Activated T-helper 1 cell treated with anti-CD3 and anti-CD28 coated beads, Interleukin-12 subunit alpha, Interleukin-12 subunit beta, Interleukin-2, Interleukin-4 antibody, amounts not matched to agents 30 ng/mL and 10 ng/mL and 1 ng/mL, durations not matched to agents 14 hours and 24 hours and 36 hours (primary cell): ENCODE measurements around the gene SYPL1. TPM values are rescaled to one million over a fixed set of nuclear protein-coding genes. Genes with fewer than 3 reads are reported as not detected.

Source experiments
- DNase-seq: peaks from one replicate; pipeline ENCODE4 v3.0.0; 2021; ENCODE audit warnings: low spot score
- H3K27ac Mint-ChIP-seq: one replicate; pipeline ENCODE4 v1.8.0; 2021; ENCODE audit warnings: mild to moderate bottlenecking, mixed read lengths
- H3K27me3 Mint-ChIP-seq: one replicate; pipeline ENCODE4 v1.8.0; 2022; ENCODE audit warnings: mild to moderate bottlenecking, moderate library complexity, mixed read lengths; ENCODE audit not compliant: insufficient read depth
- H3K36me3 Mint-ChIP-seq: one replicate; pipeline ENCODE4 v1.8.0; 2021; ENCODE audit warnings: low read depth, mixed read lengths
- H3K4me1 Mint-ChIP-seq: one replicate; pipeline ENCODE4 v1.8.0; 2021; ENCODE audit warnings: low read depth, mixed read lengths
- H3K4me3 Mint-ChIP-seq: one replicate; pipeline ENCODE4 v1.8.0; 2021; ENCODE audit warnings: mild to moderate bottlenecking, moderate library complexity, mixed read lengths
- H3K9me3 Mint-ChIP-seq: one replicate; pipeline ENCODE4 v1.8.0; 2021; ENCODE audit warnings: mixed read lengths
- intact Hi-C: fragments of 100-400 bp; cut with micrococcal nuclease; formaldehyde crosslinking; loops from one replicate; pipeline ENCODE4 v1.15.1; 2024
- total RNA-seq: library from RNA; stranded (reverse); gene quantifications from 2 replicates; pipeline ENCODE4 v1.2.3, GENCODE V29; 2022

Gene SYPL1
- total RNA-seq, 1 donor from 2014 or later: 22.3 TPM

DNA sequence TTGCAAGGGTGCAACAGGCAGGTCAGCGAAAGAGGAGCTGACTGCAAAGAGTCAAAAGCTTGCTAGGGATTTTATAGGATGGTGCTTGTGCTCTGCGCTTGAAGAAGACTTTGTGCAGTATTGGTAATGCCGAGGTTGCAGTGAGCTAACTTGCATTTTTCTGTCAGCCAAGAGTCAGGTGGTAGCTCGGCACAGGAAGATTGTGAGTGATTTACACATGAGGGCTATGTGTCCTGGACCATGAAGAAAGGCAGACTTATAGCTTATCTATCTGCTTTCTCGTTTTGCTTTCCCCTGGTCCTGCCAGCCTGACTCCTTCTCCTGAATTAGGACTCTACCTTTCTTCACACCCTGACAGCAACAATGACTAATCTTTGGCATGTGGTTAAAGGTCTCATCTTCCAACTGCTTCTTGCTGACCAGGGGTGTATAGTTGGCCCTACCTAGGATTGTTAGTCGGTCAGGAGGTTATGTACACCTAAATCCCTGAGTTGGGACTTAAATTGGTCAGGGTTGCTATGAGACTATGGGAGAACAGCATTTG is 4.1 kb upstream of the SYPL1 start:
- Mint-ChIP-seq H3K27me3 (peaks cover 3% of the 10 kb centered on the region), H3K36me3 (no peaks in the 10 kb centered on the region), H3K27ac (no peak overlapping the region), H3K4me1 (peaks cover 18% of the 10 kb centered on the region), H3K4me3 (no peak overlapping the region), H3K9me3 (no peaks in the 10 kb centered on the region)
- intact Hi-C loops: no loop called here
- no peak for DNase-seq

GRCh38 chr7:106114716-106115383 is 2.7 kb upstream of the SYPL1 start:
- Mint-ChIP-seq H3K27me3 (no peaks in the 10 kb centered on the region), H3K4me3 (no peak overlapping the region), H3K36me3 (peaks cover 5% of the 10 kb centered on the region), H3K9me3 (no peaks in the 10 kb centered on the region), H3K4me1 (peaks cover 30% of the 10 kb centered on the region), H3K27ac (no peak overlapping the region)
- intact Hi-C loops: loop anchor here (5.0 kb wide), 5 partner anchors 307 to 1627 kb away; partner anchors contain the start of gene CBLL1
- no peak for DNase-seq

GRCh38 chr7:106112972-106113421 is 885 bp upstream of the SYPL1 start:
- DNase-seq: no peak
- no peaks in the 10 kb centered on the region for H3K27me3 Mint-ChIP-seq
- no peaks in the 10 kb centered on the region for H3K9me3 Mint-ChIP-seq
- H3K27ac Mint-ChIP-seq: peak overlapping the region; percentile 88
- peaks cover 5% of the 10 kb centered on the region for H3K36me3 Mint-ChIP-seq
- peak overlapping the region; percentile 84 for H3K4me3 Mint-ChIP-seq
- H3K4me1 Mint-ChIP-seq: peaks cover 47% of the 10 kb centered on the region
- intact Hi-C loops: loop anchor here (2.0 to 5.0 kb wide), 8 partner anchors 56 to 1629 kb away; partner anchors contain the start of genes CBLL1, HBP1 and NAMPT

GRCh38 chr7:106111655-106112117 is 426 bp downstream of the SYPL1 start:
- H3K27ac Mint-ChIP-seq: peak overlapping the region; percentile 84
- no peaks in the 10 kb centered on the region for H3K9me3 Mint-ChIP-seq
- intact Hi-C loops: loop anchor here (1.0 to 5.0 kb wide), 11 partner anchors 40 to 1631 kb away; partner anchors contain the start of genes CBLL1, HBP1 and NAMPT
- peak overlapping the region; percentile 86 for H3K4me3 Mint-ChIP-seq
- H3K27me3 Mint-ChIP-seq: no peaks in the 10 kb centered on the region
- peak; percentile 41 for DNase-seq
- H3K36me3 Mint-ChIP-seq: peaks cover 5% of the 10 kb centered on the region
- peaks cover 47% of the 10 kb centered on the region for H3K4me1 Mint-ChIP-seq

DNA sequence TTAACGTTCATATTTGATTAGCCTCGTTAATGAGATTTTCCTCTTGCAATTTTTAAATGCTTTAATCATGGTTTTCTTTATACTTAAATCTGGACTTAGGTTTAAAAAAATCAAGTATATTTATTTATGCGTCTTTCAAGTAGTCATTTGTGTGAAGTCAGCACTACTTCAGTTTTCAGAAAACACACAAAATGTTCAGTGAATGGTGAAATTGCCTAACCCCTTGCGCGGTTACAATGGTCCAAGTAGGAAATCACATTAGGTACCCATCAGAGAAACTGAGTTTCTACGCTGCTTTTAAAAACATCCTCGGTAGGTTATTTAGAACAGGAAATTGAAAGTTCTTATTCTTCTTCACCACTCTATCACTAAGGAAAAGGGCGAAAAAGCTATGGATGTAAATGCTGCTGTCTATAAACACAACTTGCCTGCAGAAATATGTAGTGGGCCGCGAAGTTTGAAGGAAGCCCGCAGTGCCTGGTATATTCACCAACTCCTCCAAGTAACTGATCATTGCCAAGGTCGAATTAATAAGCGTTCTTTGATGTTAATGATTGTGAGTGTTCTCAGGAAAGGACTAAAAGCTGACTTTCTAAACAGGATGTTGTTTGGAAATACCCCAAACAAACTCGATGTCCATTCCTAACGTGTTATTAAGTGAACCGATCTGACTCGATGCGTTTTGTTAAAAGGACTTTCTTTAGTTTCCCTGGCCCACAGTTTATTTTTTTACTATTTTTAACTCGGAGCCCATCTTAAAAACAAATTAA is 1.0 kb downstream of the SYPL1 start:
- no peaks in the 10 kb centered on the region for H3K27me3 Mint-ChIP-seq
- no peak for DNase-seq
- peak overlapping the region; percentile 86 for H3K4me3 Mint-ChIP-seq
- H3K27ac Mint-ChIP-seq: peak overlapping the region; percentile 82
- H3K9me3 Mint-ChIP-seq: no peaks in the 10 kb centered on the region
- intact Hi-C loops: loop anchor here (1.0 to 5.0 kb wide), 8 partner anchors 40 to 1631 kb away; partner anchors contain the start of gene CBLL1
- H3K36me3 Mint-ChIP-seq: peaks cover 5% of the 10 kb centered on the region
- peaks cover 47% of the 10 kb centered on the region for H3K4me1 Mint-ChIP-seq

GRCh38 chr7:106110238-106110560 is 1.9 kb downstream of the SYPL1 start:
- DNase-seq: no peak
- Mint-ChIP-seq H3K4me3 (peak overlapping the region; percentile 56), H3K9me3 (no peaks in the 10 kb centered on the region), H3K4me1 (peaks cover 52% of the 10 kb centered on the region), H3K27me3 (no peaks in the 10 kb centered on the region), H3K36me3 (peaks cover 8% of the 10 kb centered on the region), H3K27ac (peak overlapping the region; percentile 3)
- intact Hi-C loops: loop anchor here (2.0 to 5.0 kb wide), 6 partner anchors 45 to 1632 kb away; partner anchors contain the start of gene CBLL1

DNA sequence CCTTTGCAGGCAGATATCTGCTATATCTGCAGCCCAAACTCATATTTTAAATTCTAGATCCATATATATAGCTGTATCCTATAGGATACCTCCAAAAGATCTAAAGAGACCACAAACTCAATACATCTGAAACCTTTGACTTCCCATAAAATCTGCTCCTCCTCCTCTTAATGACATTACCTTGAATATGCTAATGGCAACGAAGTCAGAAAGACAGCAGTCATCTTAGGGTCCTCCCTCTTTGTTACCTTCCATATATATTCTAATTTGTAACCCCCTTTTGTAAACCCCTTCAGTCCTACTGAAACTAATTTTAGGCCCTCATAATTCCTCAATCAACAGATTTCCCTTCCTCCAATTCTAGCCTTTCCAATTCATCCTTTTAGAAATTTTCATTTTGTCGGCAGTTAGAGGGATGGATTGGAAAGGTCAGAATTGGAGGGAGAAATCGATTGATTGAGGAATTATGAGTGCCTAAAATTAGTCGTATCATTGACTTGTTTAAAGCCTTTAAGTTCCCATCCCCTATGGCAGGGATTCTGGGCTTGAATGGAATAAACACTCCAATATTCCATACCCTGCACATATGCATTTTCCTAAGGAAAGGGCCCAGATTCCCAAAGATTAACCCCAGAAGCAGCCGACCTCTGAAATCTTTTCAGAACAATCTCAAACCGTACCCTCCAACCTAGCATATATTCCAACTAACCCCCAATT is 2.4 kb downstream of the SYPL1 start:
- no peaks in the 10 kb centered on the region for H3K27me3 Mint-ChIP-seq
- H3K27ac Mint-ChIP-seq: no peak overlapping the region
- peaks cover 10% of the 10 kb centered on the region for H3K36me3 Mint-ChIP-seq
- no peaks in the 10 kb centered on the region for H3K9me3 Mint-ChIP-seq
- intact Hi-C loops: loop anchor here (2.0 to 5.0 kb wide), 6 partner anchors 45 to 1633 kb away; partner anchors contain the start of gene CBLL1
- H3K4me1 Mint-ChIP-seq: peaks cover 51% of the 10 kb centered on the region
- no peak for DNase-seq
- H3K4me3 Mint-ChIP-seq: peak overlapping the region; percentile 56

GRCh38 chr7:106108991-106109390 is 3.1 kb downstream of the SYPL1 start:
- H3K4me1 Mint-ChIP-seq: peaks cover 47% of the 10 kb centered on the region
- DNase-seq: no peak
- peaks cover 10% of the 10 kb centered on the region for H3K36me3 Mint-ChIP-seq
- intact Hi-C loops: no loop called here
- no peak overlapping the region for H3K27ac Mint-ChIP-seq
- H3K27me3 Mint-ChIP-seq: no peaks in the 10 kb centered on the region
- H3K9me3 Mint-ChIP-seq: no peaks in the 10 kb centered on the region
- no peak overlapping the region for H3K4me3 Mint-ChIP-seq

DNA sequence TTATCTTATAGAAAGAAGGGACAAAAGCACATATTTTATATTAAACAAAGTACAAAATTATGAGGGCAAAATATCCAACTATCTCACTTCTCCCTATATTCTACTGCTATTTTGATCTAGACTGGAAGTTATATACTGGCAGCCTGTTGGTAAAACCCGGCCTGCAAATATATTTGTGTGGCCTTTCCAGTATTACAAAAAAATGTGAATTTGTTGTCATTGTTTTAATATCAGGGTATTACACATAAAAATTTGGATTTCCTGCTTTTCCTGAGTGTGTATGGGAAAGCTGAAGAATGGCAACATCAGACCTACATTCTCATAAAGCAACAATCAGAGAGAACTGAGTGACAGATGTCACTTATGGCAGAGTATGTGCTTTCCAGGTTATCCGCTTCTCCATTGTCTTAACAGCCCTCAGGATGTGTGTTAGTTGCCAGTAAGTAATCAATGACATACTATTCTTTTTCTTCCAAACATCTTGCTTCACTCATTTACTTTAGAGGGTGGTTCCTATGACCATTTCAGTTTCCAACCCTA is 7.3 kb downstream of the SYPL1 start:
- Mint-ChIP-seq H3K36me3 (peaks cover 8% of the 10 kb centered on the region), H3K4me3 (no peak overlapping the region)
- DNase-seq: no peak

DNA sequence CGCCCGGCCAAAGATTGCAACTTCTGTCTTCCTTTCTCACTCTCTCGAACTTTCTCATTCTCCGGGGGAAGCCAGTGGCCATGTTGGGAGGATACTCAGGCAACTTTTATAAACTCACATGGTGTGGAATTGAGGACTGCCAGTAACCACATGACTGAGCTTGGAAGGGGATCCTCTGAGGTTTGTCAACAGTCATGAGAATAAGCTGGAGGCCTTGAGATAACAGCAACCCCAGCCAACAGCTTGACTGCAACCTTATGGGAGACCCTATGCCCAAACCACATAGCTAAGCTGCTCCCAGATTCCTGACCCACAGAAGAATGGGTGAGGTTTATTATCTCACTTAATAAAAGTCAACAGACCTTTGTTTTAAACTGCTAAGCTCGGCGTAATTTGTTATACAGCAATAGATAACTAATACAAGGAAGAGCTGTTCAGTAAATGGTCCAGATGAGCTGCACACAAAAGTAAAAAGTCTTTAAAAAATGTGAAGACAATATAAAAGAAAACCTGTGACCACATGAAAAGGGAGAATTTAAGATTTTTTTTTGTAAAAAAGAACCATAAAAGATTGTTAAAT is 9.6 kb downstream of the SYPL1 start:
- no peaks in the 10 kb centered on the region for H3K9me3 Mint-ChIP-seq
- H3K36me3 Mint-ChIP-seq: peaks cover 12% of the 10 kb centered on the region
- peaks cover 48% of the 10 kb centered on the region for H3K4me1 Mint-ChIP-seq
- no peak overlapping the region for H3K27ac Mint-ChIP-seq
- no peak for DNase-seq
- intact Hi-C loops: no loop called here
- H3K27me3 Mint-ChIP-seq: no peaks in the 10 kb centered on the region
- no peak overlapping the region for H3K4me3 Mint-ChIP-seq

More for the DNA sequence above, 7.3 kb downstream of the SYPL1 start:
- no peaks in the 10 kb centered on the region for H3K27me3 Mint-ChIP-seq
- no peak overlapping the region for H3K27ac Mint-ChIP-seq
- H3K4me1 Mint-ChIP-seq: peaks cover 53% of the 10 kb centered on the region
- intact Hi-C loops: no loop called here
- H3K9me3 Mint-ChIP-seq: no peaks in the 10 kb centered on the region

DNA sequence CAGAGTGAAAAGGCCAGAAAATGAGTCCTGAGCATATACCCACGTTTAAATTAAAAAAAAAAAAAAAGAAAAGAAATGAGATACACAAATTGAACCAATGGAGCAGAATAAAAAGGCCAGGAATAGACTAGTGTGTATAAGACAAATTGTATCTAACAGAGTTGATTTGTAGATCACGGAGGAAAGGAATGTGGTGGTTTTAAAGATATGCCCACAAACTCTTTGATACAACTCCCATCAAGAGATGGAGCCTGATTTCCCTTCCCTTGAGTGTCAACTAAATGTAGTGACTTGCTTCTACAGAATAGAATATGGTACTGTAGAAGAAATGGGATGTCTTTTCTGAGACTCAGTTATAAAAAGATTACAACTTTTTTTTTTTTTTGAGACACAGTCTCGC is 10.4 kb downstream of the SYPL1 start:
- Mint-ChIP-seq H3K27ac (no peak overlapping the region), H3K4me1 (peaks cover 48% of the 10 kb centered on the region), H3K9me3 (no peaks in the 10 kb centered on the region), H3K4me3 (no peak overlapping the region), H3K27me3 (no peaks in the 10 kb centered on the region), H3K36me3 (peaks cover 14% of the 10 kb centered on the region)
- no peak for DNase-seq
- intact Hi-C loops: no loop called here
